Mucosa of descending colon (tissue), 3 donors: ENCODE data around the gene IQGAP2. TPM values are rescaled to one million over a fixed set of nuclear protein-coding genes. Genes with fewer than 3 reads are reported as not detected.
A peak's percentile ranks its signal among the peaks of the same experiment; 100 is the strongest.
"Not testable (repeated sequence)": the region's sequence is repeated elsewhere in the genome, so short reads cannot be mapped to it uniquely, and the experiment has no call there.

ENCODE experiments used
- ATAC-seq: fragments of 200-7000 bp; cut with Tn5 transposase; one replicate; pipeline ENCODE4 v1.9.1; 2020; ENCODE audit warnings: mild to moderate bottlenecking, moderate library complexity
- DNase-seq, 3 donors: peaks; one replicate each; pipeline ENCODE4 v3.0.0-alpha.2; 2020
- H3K36me3 ChIP-seq: fragments of 200-600 bp; one replicate; pipeline ENCODE4 v1.8.0; 2021; ENCODE audit warnings: low read depth, mild to moderate bottlenecking
- H3K4me1 ChIP-seq: fragments of 200-600 bp; one replicate; pipeline ENCODE4 v1.8.0; 2021; ENCODE audit warnings: low read depth, mild to moderate bottlenecking
- H3K4me3 ChIP-seq: fragments of 200-600 bp; one replicate; pipeline ENCODE4 v1.8.0; 2021; ENCODE audit warnings: mild to moderate bottlenecking
- H3K9me3 ChIP-seq: fragments of 200-600 bp; one replicate; pipeline ENCODE4 v1.8.0; 2021; ENCODE audit warnings: mild to moderate bottlenecking
- CTCF ChIP-seq: fragments of 200-600 bp; IDR thresholded peaks from one replicate; pipeline ENCODE4 v1.8.0; 2022; ENCODE audit warnings: antibody characterized with exemption, mild to moderate bottlenecking
- intact Hi-C, 2 donors: fragments of 100-400 bp; cut with DNase I in 1 of 2; cut with micrococcal nuclease in 1 of 2; formaldehyde crosslinking; loops; one replicate each; pipeline versions ENCODE4 v1.11.0 to v1.11.1; 2022; cut with DNase I, micrococcal nuclease
- total RNA-seq, 3 donors: library from RNA; stranded (reverse); fragmentation: NEBNext Ultra II Directional in 2 of 3; extraction: Animal tissue kit (Norgen Biotek cat#: 25700) in 2 of 3; gene quantifications; one replicate each; pipeline versions ENCODE4 v1.2.1 to v1.2.4, GENCODE V29; 2021 to 2023
- donor health status: DM: no; HTN: no; CAD: no; lungs with moderate emphysema.
- donor health status: DM: no; HTN: no; CAD: no.
- donor health status: DM: no; HTN: yes; CAD: no.

The IQGAP2 gene
- total RNA-seq, 3 donors from 2014 or later, result 59.7 to 159 (median 84.8) TPM

GRCh38 chr5:76601470-76601869 lies 198.4 kb downstream of the IQGAP2 start:
- Histone ChIP-seq H3K9me3 (no peaks in the 10 kb centered on the region), H3K4me1 (peaks cover 7% of the 10 kb centered on the region), H3K36me3 (no peaks in the 10 kb centered on the region), H3K4me3 (no peak overlapping the region)
- intact Hi-C loops, result loop anchor here in 1 of 2 donors (5.0 kb wide), 1 partner anchor 171 kb away; no protein-coding TSS in a partner anchor
- DNase-seq (peak in 1 of 3 donors; percentile 62), ATAC-seq (peak; percentile 62)
- TF ChIP-seq CTCF, result peak; percentile 35

GRCh38 chr5:76602094-76602726 lies 199.1 kb downstream of the IQGAP2 start:
- H3K4me1 ChIP-seq, result peaks cover 7% of the 10 kb centered on the region
- DNase-seq (no peak), ATAC-seq (no peak)
- no peak for TF ChIP-seq CTCF
- H3K36me3 ChIP-seq, result no peaks in the 10 kb centered on the region
- no peaks in the 10 kb centered on the region for H3K9me3 ChIP-seq
- no peak overlapping the region for H3K4me3 ChIP-seq
- intact Hi-C loops, result loop anchor here in 1 of 2 donors (5.0 kb wide), 1 partner anchor 170 kb away; no protein-coding TSS in a partner anchor

GRCh38 chr5:76603991-76604390 lies 200.9 kb downstream of the IQGAP2 start:
- ATAC-seq, H3K4me1 ChIP-seq: not testable (repeated sequence)

GRCh38 chr5:76604838-76605237 lies 201.8 kb downstream of the IQGAP2 start:
- DNase-seq (no peak), ATAC-seq (peak; percentile 78)
- Histone ChIP-seq H3K4me3 (no peak overlapping the region), H3K36me3 (no peaks in the 10 kb centered on the region), H3K4me1 (peaks cover 7% of the 10 kb centered on the region), H3K9me3 (no peaks in the 10 kb centered on the region)
- no peak for TF ChIP-seq CTCF
- intact Hi-C loops, result loop anchor here in 1 of 2 donors (5.0 kb wide), 1 partner anchor 167 kb away; no protein-coding TSS in a partner anchor

More at GRCh38 chr5:76603991-76604390, 200.9 kb downstream of the IQGAP2 start:
- not testable (repeated sequence) for DNase-seq, H3K36me3 ChIP-seq, H3K9me3 ChIP-seq, H3K4me3 ChIP-seq
- intact Hi-C loops, result loop anchor here in 1 of 2 donors (5.0 kb wide), 1 partner anchor 168 kb away; no protein-coding TSS in a partner anchor

GRCh38 chr5:76606701-76607100 lies 203.6 kb downstream of the IQGAP2 start:
- intact Hi-C loops, result no loop called here
- Histone ChIP-seq H3K36me3 (no peaks in the 10 kb centered on the region), H3K9me3 (no peaks in the 10 kb centered on the region), H3K4me1 (peaks cover 7% of the 10 kb centered on the region), H3K4me3 (no peak overlapping the region)
- TF ChIP-seq CTCF, result no peak
- DNase-seq, result no peak
- ATAC-seq, result no peak

- DNase-seq (no peak), ATAC-seq (no peak)
- Histone ChIP-seq H3K9me3 (no peaks in the 10 kb centered on the region), H3K36me3 (no peaks in the 10 kb centered on the region), H3K4me3 (no peak overlapping the region), H3K4me1 (peaks cover 7% of the 10 kb centered on the region)
- no peak for TF ChIP-seq CTCF
- intact Hi-C loops, result no loop called here
Observed at GRCh38 chr5:76607353-76607871, 204.3 kb downstream of the IQGAP2 start.
